ENCODE measurements around the gene LCN15. TPM values are rescaled to one million over a fixed set of nuclear protein-coding genes. Genes with fewer than 3 reads are reported as not detected.

LCN15 gene
- total RNA-seq, 2 donors from 2014 or later = 8.0 to 15.9 TPM

- ATAC-seq (no peak), DNase-seq (no peak)
- intact Hi-C loops (cut with DNase I, micrococcal nuclease) = no loop called here
Measured at GRCh38 chr9:136732444-136733178, 31.7 kb downstream of the LCN15 start.

DNA sequence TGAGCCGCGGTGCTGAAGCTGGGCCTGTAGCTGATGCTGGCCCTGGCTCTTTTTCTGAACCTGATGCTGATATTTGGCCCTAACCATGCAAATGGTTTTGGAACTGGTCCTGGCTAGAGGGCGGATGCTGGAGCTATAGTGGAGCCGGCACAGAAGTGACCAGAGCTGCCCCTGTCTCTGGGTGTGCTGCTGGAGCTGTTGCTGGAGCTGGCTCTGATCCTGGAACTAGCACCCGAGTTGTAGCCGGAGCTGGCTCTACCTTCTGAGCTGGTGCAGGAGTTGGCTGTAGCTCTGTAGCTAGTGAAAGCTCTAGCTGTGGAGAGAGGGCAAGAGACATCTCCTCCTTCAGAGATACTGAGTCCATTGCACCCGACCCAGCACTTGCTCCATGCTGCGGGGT lies 34.4 kb downstream of the LCN15 start:
- intact Hi-C loops (cut with DNase I, micrococcal nuclease) = no loop called here
- no peak for DNase-seq
- ATAC-seq = no peak

GRCh38 chr9:136729144-136729543 lies 35.2 kb downstream of the LCN15 start:
- ATAC-seq (peak; percentile 11), DNase-seq (no peak)
- intact Hi-C loops (cut with DNase I, micrococcal nuclease) = no loop called here

DNA sequence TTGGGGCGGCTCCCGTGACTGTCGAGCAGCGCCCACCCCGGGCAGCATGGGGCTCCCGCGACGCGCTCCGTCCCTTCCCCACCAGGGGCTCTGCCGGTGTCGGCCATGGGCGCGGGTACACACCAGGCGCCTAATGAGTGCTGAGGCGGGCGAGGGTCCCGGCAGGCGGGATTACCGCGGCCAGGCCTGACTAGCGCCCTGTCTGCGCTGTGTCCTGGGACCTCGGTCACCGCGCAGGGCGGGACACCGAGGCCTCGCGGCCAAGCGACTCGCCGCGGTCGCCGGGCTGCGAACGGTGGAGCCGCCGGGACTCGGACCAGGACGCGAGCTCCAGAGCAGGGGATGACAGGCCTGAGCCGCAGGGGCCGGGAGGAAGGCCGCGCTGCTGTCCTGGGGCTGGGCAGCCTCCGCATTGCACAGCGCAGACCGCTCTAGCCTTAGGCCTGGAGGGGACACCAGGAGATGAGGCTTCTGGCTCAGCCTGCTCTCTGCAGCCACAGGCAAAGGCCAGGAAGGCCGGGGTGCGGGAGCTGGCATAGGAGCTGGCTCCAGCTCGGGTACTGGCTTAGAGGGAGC lies 35.7 kb downstream of the LCN15 start:
- DNase-seq = peak in 1 of 2 donors; percentile 47
- peak; percentile 45 for ATAC-seq
- intact Hi-C loops (cut with DNase I, micrococcal nuclease) = no loop called here

GRCh38 chr9:136728080-136728547 lies 36.2 kb downstream of the LCN15 start:
- ATAC-seq = peak; percentile 69
- peak; percentile 81 to 94 for DNase-seq
- intact Hi-C loops (cut with DNase I, micrococcal nuclease) = no loop called here

DNA sequence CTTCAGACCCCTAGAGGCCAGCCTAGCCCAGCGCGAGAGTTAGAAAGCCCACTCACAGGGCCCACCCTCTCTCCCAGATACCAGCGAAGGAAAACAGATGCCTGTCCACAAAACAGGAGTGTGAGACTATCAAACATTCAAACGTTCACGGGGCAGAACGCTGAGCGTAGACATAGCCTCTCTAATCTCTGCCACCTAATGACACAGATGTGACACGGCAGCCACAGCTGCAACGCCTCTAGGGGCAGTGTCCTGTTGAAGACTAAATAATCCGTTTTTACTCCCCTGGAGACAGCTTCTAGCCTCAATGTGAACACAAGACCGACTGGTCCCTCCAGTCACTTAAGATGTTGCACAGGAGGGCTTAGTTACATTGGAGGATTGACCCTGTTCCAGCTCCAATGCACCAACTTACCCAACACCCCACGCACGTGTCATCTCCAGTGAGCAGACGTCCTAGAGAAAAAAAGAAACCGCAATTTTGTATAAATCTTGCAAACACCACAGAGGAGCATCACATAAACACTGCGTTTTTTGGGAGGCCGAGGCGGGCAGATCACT lies 37.6 kb downstream of the LCN15 start:
- ATAC-seq = peak; percentile 47
- peak in 1 of 2 donors; percentile 55 for DNase-seq
- intact Hi-C loops (cut with DNase I, micrococcal nuclease) = no loop called here

GRCh38 chr9:136726118-136726517 lies 38.2 kb downstream of the LCN15 start:
- intact Hi-C loops (cut with DNase I, micrococcal nuclease) = no loop called here
- no peak for ATAC-seq
- DNase-seq = no peak

GRCh38 chr9:136725612-136726011 lies 38.7 kb downstream of the LCN15 start:
- ATAC-seq (no peak), DNase-seq (no peak)
- intact Hi-C loops (cut with DNase I, micrococcal nuclease) = no loop called here

- intact Hi-C loops (cut with DNase I, micrococcal nuclease) = no loop called here
- no peak for DNase-seq
- ATAC-seq = no peak
Measured at GRCh38 chr9:136724772-136725171, 39.5 kb downstream of the LCN15 start.

GRCh38 chr9:136723989-136724388 lies 40.3 kb downstream of the LCN15 start:
- ATAC-seq = no peak
- DNase-seq = no peak
- intact Hi-C loops (cut with DNase I, micrococcal nuclease) = no loop called here

GRCh38 chr9:136723362-136723976 lies 40.8 kb downstream of the LCN15 start:
- ATAC-seq (no peak), DNase-seq (no peak)
- intact Hi-C loops (cut with DNase I, micrococcal nuclease) = no loop called here

- intact Hi-C loops (cut with DNase I, micrococcal nuclease) = no loop called here
- DNase-seq (no peak), ATAC-seq (no peak)
Measured at GRCh38 chr9:136722969-136723356, 41.4 kb downstream of the LCN15 start.

DNA sequence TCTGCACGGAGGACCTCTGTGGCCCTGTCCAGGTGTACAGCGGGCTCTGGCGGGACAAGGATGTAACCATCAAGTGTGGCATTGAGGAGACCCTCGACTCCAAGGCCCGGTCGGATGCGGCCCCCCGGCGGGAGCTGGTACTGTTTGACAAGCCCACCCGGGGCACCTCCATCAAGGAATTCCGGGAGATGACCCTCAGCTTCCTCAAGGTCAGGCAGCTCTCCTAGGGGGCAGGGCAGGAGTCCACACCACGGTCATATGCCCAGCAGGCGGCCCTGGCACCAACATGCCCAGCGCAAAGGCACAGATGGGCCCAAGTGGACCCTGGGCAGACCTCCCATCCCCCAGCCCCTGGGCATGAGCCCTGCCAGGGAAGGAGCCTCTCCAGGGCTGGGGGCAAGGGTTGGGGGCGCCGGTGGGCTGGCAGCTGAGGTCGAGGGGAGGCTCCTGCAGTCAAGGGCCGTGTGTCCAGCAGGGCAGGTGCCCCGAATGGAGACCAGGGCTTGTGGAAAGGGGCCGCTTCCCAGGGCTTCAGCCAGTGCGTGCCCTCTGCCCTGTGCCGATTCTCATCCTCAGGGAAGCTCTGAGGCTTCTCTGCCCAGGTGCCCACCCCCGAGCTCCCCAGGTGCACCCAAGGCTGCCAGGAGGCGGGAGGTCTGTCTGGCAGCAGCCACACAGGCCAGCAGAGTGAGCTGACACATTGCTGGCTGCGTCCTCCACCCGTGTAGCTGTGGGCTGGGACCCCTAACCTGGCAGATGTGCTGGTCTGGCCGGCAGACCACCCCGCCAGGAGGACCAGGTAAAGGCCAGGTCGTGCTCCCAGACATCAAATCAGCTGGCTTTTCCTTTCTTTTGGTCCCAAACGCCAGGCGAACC lies 42.0 kb downstream of the LCN15 start:
- intact Hi-C loops (cut with DNase I, micrococcal nuclease) = no loop called here
- ATAC-seq = no peak
- no peak for DNase-seq

DNA sequence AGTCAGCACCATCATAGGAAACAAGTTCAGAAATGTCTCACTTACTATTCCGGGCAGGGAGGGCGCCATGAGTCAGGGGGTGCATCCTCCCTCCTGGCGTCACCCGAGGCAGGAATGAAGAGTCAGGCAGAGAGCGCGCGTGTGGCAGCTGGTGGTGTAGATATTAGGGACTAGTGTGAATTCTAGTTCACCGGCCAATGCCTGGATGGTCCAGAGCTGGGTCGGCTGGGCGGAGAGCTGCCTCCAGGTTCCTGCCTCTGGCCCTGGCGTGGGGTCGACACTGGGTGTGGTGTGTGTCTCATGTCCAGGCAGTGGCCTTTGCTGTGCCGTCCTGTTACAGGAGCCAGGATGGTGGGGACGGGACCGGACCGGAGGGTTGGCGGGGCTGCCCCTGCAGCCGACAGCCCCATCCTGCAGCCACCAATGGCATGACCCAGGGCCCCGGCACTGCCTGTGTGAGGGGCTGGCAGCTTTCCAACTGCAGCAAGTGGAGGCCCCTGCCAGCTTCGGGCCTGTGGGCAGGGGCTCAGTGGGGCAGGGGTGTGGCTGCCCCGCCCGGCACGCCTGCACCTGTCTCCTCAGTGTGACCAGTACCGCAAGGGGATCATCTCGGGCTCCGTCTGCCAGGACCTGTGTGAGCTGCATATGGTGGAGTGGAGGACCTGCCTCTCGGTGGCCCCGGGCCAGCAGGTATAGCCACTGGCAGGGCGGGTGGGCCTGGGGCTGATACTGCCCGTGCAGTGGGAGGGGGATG lies 42.8 kb downstream of the LCN15 start:
- ATAC-seq (peak; percentile 12), DNase-seq (no peak)
- intact Hi-C loops (cut with DNase I, micrococcal nuclease) = no loop called here

DNA sequence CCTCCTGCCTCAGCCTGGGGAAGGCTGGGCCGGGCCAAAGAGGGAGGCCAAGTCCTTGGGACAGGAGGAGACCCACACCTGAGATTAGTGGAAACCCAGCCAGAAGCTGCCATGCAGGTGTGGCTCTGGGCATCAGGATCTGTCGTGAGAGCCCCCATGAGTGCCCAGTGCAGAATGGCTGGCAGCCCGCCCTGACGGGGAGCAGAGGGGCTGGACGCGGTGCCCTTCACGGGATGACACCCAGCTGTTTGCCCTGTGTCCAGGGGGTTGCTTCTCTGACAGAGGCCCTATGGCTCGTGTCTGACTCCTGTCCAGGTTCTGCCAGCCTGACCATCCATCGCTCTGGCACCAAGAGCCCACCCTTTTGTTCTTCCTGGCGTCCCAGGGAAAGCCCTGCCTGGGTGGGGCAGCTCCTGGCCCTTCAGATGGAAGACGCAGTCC lies 43.4 kb downstream of the LCN15 start:
- intact Hi-C loops (cut with DNase I, micrococcal nuclease) = no loop called here
- ATAC-seq = peak; percentile 8
- DNase-seq = no peak

GRCh38 chr9:136720251-136720897 lies 43.9 kb downstream of the LCN15 start:
- DNase-seq (no peak), ATAC-seq (peak; percentile 2)
- intact Hi-C loops (cut with DNase I, micrococcal nuclease) = no loop called here

DNA sequence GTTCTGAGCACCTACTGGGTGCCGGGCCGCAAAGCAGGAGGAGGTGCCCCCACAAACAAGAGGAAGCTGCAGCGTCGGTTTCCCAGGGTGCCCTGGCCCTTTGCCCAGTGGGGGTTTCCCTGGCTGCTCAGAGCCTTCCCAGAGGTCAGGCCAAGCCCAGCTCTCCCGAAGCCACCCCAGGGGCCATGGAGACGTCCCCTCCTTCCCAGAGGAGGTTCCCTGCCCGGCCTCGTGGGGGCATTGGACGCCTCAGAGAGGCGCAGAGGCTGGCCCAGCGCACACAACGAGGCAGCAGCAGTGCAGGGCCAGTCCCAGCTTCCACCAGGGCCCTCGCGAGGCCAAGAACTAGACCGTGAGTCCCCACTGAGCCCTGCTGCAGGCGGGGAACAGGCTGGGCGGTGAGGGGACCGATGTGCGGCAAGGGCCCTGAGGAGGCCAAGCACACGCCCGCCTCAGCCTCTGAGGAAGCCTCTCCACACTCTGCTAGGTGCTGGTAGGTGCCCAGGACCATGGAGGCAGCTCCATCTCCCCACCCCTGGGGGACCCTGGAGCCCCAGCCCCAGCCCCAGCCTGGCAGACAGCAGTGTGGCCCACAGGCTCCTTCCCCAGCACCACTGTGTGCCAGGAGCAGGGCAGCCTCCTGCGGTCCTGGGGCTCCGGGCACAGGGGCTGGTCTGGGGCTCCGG lies 45.0 kb downstream of the LCN15 start:
- peak; percentile 36 for ATAC-seq
- intact Hi-C loops (cut with DNase I, micrococcal nuclease) = no loop called here
- DNase-seq = peak in 1 of 2 donors; percentile 38
